ENCODE data around the gene RAD54L2.
"Not testable (repeated sequence)": the region's sequence is repeated elsewhere in the genome, so short reads cannot be mapped to it uniquely, and the experiment has no call there.

Gene RAD54L2

DNA sequence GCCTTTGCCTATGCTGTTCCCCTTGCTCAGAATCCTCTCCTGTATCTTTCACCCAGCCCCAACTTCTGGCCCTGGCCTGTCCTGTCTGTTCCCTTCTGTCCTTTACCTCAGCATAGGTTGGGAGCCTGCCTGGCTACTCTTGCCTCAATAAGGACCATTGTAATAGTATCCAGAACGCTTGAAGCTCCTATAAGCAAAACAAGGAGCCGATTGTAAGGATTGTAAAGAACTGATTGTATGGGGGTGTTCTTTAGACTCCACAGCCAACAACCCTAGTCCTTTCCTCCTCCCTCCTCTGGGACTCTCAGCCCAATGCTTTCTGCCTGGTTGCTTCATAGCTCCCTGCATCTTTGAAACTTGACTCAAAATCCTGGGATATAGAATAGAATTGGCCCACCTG lies 18.7 kb upstream of the RAD54L2 start:
- TF ChIP-seq, protein P1, sequence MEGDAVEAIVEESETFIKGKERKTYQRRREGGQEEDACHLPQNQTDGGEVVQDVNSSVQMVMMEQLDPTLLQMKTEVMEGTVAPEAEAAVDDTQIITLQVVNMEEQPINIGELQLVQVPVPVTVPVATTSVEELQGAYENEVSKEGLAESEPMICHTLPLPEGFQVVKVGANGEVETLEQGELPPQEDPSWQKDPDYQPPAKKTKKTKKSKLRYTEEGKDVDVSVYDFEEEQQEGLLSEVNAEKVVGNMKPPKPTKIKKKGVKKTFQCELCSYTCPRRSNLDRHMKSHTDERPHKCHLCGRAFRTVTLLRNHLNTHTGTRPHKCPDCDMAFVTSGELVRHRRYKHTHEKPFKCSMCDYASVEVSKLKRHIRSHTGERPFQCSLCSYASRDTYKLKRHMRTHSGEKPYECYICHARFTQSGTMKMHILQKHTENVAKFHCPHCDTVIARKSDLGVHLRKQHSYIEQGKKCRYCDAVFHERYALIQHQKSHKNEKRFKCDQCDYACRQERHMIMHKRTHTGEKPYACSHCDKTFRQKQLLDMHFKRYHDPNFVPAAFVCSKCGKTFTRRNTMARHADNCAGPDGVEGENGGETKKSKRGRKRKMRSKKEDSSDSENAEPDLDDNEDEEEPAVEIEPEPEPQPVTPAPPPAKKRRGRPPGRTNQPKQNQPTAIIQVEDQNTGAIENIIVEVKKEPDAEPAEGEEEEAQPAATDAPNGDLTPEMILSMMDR (IDR thresholded peaks at IDR 0.05): no peak
- H3K4me1 ChIP-seq: no peaks in the 10 kb centered on the region
- no peak overlapping the region for H3K27ac ChIP-seq
- no peaks in the 10 kb centered on the region for H3K36me3 ChIP-seq (ENCODE audit: control insufficient read depth, insufficient read depth, low read length)
- H3K27me3 ChIP-seq (ENCODE audit: control insufficient read depth, insufficient read depth, low read length): no peaks in the 10 kb centered on the region
- H3K4me3 ChIP-seq (ENCODE audit: low read depth, low read length): no peak overlapping the region
- no peaks in the 10 kb centered on the region for H3K79me2 ChIP-seq
- no peak overlapping the region for H3K4me2 ChIP-seq (ENCODE audit: low read length)
- H2AFZ ChIP-seq: no peak overlapping the region
- no peaks in the 10 kb centered on the region for H3K9me3 ChIP-seq (ENCODE audit: control insufficient read depth, low read length)
- no peak overlapping the region for H3K9ac ChIP-seq

DNA sequence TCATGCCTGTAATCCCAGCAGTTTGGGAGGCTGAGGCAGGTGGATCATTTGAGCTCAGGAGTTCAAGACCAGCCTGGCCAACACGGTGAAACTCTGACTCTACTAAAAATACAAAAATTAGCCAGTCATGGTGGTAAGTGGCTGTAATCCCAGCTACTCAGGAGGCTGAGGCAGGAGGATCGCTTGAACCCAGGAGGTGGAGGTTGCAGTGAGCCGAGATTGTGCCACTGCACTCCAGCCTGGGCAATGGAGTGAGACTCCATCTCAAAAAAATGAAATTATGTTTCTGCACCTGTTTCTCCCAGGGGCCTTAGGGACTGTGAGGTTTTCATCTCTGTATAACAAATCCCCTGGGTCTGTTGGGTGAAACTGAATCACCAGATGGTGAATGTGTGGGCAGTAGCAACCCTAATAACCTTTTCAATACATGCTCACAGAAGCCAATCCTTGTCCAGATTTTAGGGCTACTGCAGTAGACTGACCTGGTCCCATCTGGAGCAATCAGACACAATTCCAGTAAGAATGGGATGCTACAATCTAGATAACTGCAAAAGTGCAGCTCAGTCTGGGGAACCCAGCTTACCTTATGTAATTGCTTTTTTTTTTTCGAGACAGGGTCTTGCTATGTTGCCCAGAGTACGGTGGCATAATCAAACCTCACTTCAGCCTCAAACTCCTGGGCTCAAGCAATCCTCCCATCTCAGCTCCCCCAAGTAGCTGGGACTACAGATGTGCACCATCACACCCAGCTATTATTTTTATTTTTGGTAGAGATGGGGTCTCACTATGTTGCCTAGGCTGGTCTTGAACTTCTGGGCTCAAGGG lies 17.4 kb upstream of the RAD54L2 start:
- H3K9me3 ChIP-seq (ENCODE audit: control insufficient read depth, low read length); H3K27ac ChIP-seq; H3K79me2 ChIP-seq: not testable (repeated sequence)

DNA sequence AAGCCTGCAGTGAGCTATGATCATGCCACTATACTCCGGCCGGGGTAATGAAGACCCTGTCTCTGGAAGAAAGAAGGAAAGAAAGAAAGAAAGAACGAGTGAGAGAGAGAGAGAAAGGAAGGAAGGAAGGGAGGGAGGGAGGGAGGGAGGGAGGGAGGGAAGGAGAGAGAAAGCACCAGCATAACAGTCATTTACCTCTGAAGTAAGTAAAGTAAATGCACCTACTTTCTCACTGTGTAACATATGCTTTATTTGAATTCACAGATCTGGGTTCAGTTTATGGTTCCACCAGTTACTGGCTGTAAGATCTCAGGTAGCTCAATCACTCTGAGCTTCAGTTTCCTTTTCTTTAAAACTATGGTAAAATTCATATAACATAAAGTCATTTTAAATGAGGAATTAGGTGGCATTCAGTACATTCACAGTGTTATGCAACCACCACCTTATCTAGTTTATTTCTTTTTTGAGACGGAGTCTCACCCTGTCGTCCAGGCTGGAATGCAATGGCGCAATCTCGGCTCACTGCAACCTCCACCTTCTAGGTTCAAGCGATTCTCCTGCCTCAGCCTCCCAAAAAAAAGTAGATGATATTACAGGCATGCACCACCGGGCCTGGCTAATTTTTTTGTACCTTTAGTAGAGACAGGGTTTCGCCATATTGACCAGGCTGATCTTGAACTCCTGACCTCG lies 16.1 kb upstream of the RAD54L2 start:
- TF ChIP-seq, protein P1 (IDR thresholded peaks at IDR 0.05): no peak
- no peaks in the 10 kb centered on the region for H3K36me3 ChIP-seq (ENCODE audit: control insufficient read depth, insufficient read depth, low read length)
- H3K9ac ChIP-seq: no peak overlapping the region
- no peaks in the 10 kb centered on the region for H3K9me3 ChIP-seq (ENCODE audit: control insufficient read depth, low read length)
- H3K4me3 ChIP-seq (ENCODE audit: low read depth, low read length): no peak overlapping the region
- no peak overlapping the region for H3K4me2 ChIP-seq (ENCODE audit: low read length)
- no peak overlapping the region for H2AFZ ChIP-seq
- no peaks in the 10 kb centered on the region for H3K4me1 ChIP-seq
- no peaks in the 10 kb centered on the region for H3K79me2 ChIP-seq
- no peak overlapping the region for H3K27ac ChIP-seq
- H3K27me3 ChIP-seq (ENCODE audit: control insufficient read depth, insufficient read depth, low read length): no peaks in the 10 kb centered on the region

More for the DNA sequence above, 17.4 kb upstream of the RAD54L2 start:
- not testable (repeated sequence) for H2AFZ ChIP-seq; H3K4me1 ChIP-seq; H3K36me3 ChIP-seq (ENCODE audit: control insufficient read depth, insufficient read depth, low read length); H3K9ac ChIP-seq; H3K4me3 ChIP-seq (ENCODE audit: low read depth, low read length); H3K27me3 ChIP-seq (ENCODE audit: control insufficient read depth, insufficient read depth, low read length); H3K4me2 ChIP-seq (ENCODE audit: low read length)

DNA sequence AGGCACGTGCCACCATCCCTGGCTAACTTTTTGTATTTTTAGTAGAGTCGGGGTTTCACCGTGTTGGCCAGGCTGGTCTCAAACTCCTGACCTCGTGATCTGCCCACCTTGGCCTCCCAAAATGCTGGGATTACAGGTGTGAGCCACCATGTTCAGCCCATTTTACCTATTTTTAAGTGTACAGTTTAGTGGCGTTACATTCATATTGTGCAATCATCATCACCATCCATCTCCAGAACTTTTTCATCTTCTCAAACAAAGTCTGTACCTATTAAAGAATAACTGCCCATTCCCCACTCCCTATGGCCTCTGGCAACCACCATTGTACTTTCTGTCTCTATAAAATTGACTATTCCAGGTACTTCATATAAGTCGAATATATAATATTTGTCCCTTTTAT lies 13.6 kb upstream of the RAD54L2 start:
- not testable (repeated sequence) for H3K9ac ChIP-seq; H3K4me2 ChIP-seq (ENCODE audit: low read length); H3K27me3 ChIP-seq (ENCODE audit: control insufficient read depth, insufficient read depth, low read length); H2AFZ ChIP-seq; H3K36me3 ChIP-seq (ENCODE audit: control insufficient read depth, insufficient read depth, low read length); H3K27ac ChIP-seq; H3K4me1 ChIP-seq; H3K9me3 ChIP-seq (ENCODE audit: control insufficient read depth, low read length); H3K79me2 ChIP-seq; H3K4me3 ChIP-seq (ENCODE audit: low read depth, low read length)

DNA sequence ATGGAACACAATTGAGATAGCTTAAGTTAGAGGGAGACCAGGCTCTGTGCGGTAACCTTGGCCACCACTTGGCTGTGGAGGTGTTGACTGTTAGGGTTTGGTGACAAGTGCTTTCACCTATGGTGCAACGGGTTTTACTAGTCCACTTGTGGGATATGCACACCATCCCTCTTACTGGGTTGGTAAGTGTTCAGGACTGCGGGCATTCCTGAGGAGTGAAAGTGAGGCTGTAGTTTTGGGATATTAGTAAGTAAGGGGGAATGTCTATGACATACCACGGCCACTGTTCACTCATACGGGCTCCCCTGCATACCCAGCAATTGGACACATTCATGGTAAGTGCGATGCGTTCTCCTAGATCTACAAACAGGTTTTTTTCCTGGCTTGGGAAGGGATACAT lies 8.0 kb upstream of the RAD54L2 start:
- TF ChIP-seq, protein P1 (IDR thresholded peaks at IDR 0.05): no peak
- H2AFZ ChIP-seq: no peak overlapping the region
- no peaks in the 10 kb centered on the region for H3K4me1 ChIP-seq
- H3K4me3 ChIP-seq (ENCODE audit: low read depth, low read length): no peak overlapping the region
- no peaks in the 10 kb centered on the region for H3K9me3 ChIP-seq (ENCODE audit: control insufficient read depth, low read length)
- H3K27me3 ChIP-seq (ENCODE audit: control insufficient read depth, insufficient read depth, low read length): no peaks in the 10 kb centered on the region
- no peak overlapping the region for H3K27ac ChIP-seq
- H3K79me2 ChIP-seq: no peaks in the 10 kb centered on the region
- no peak overlapping the region for H3K4me2 ChIP-seq (ENCODE audit: low read length)
- H3K9ac ChIP-seq: no peak overlapping the region
- no peaks in the 10 kb centered on the region for H3K36me3 ChIP-seq (ENCODE audit: control insufficient read depth, insufficient read depth, low read length)
